ENCODE results near the gene FBXL16.
"Not testable (repeated sequence)": the region's sequence is repeated elsewhere in the genome, so short reads cannot be mapped to it uniquely, and the experiment has no call there.

Gene FBXL16

GRCh38 chr16:694187-694862 lies 11.3 kb downstream of the FBXL16 start:
- in situ Hi-C loops (cut with MboI; ENCODE audit: low sequenced_read_pairs) = no loop called here

- in situ Hi-C loops (cut with MboI; ENCODE audit: low sequenced_read_pairs) = no loop called here
Measured at GRCh38 chr16:693766-694165, 11.8 kb downstream of the FBXL16 start.

- in situ Hi-C loops (cut with MboI; ENCODE audit: low sequenced_read_pairs) = no loop called here
Measured at GRCh38 chr16:693364-693763, 12.2 kb downstream of the FBXL16 start.

- in situ Hi-C loops (cut with MboI; ENCODE audit: low sequenced_read_pairs) = no loop called here
Measured at GRCh38 chr16:692356-693108, 13.1 kb downstream of the FBXL16 start.

DNA sequence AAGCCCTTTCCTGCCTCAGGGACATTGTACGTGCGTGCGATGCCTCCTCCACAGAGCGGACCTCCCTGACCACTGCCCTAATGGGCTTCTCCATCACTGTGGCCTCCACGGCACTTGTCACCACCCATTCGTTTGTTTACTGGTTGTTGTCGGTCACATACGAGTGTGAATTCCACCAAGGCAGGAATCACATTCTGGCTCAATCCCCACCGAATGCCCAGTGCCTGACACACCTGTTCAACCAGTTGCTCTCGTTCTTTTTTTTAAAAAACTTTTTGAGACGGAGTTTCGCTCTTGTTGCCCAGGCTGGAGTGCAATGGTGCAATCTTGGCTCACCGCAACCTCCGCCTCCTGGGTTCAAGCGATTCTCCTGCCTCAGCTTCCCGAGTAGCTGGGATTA lies 14.4 kb downstream of the FBXL16 start:
- in situ Hi-C loops (cut with MboI; ENCODE audit: low sequenced_read_pairs) = not testable (repeated sequence)

GRCh38 chr16:689175-689897 lies 16.3 kb downstream of the FBXL16 start:
- in situ Hi-C loops (cut with MboI; ENCODE audit: low sequenced_read_pairs) = loop anchor here (10.0 kb wide), 1 partner anchor 95 kb away; the partner anchor contains the start of genes CHTF18 and RPUSD1

GRCh38 chr16:687499-687898 lies 18.1 kb downstream of the FBXL16 start:
- in situ Hi-C loops (cut with MboI; ENCODE audit: low sequenced_read_pairs) = loop anchor here (10.0 kb wide), 1 partner anchor 97 kb away; the partner anchor contains the start of genes CHTF18 and RPUSD1

DNA sequence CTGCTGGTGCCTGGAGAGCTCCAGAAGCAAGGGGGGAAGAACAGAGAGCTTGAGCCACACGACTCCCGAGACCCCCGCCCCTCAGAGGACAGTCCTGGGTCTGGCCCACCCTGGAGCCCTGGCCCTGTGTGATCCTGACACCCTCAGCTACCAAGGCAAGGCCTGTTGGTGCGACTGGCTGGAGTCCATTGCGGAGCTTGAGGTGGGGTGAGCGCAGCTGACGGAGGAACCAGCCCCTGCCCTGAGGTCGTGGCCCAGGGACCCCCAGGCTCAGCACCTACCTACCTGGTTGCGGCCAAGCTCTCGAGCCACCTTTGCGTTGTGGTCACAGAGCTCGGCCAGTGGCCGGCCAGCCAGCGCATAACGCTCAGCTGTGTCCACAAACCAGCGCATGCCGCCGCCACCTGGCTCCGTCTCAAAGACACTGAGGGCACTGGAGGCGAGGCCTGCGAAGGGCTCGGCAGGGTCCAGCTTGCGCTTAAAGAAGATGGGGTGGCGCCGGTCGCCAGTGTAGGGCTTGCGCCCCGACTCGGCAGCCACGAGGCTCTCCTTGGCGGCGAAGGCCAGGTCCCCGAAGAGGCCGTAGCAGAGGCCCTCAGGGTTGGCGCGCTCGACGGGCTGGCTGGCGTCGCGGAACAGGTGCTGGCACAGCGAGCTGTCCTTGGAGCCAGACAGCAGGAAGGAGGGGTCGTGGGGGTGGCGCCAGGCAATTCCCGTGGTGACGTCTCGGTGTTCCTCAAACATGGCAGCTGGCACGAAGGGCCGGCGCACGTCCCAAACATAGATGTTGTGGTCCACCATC lies 18.9 kb downstream of the FBXL16 start:
- in situ Hi-C loops (cut with MboI; ENCODE audit: low sequenced_read_pairs) = loop anchor here (10.0 kb wide), 1 partner anchor 98 kb away; the partner anchor contains the start of genes CHTF18 and RPUSD1

DNA sequence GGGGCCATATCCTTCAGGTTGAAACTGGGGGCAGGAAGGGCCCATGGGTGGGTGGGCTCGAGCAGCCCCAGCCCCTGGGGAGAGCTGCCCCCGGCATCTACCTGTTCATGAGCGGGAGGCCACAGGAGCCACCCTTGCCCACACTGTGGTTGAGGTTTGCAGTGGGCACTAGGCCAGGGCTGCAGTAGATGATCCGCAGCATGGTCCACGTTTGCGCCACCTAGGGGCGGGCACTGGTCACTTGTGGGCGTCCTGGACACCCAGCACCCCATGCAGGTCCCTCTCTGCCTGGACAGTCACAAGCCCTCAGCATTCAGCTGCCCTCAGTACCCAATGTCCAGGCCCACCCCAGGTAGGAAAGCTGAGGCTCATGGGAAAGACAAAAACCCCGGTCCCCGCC lies 19.6 kb downstream of the FBXL16 start:
- in situ Hi-C loops (cut with MboI; ENCODE audit: low sequenced_read_pairs) = loop anchor here (10.0 kb wide), 1 partner anchor 99 kb away; the partner anchor contains the start of genes CHTF18 and RPUSD1

DNA sequence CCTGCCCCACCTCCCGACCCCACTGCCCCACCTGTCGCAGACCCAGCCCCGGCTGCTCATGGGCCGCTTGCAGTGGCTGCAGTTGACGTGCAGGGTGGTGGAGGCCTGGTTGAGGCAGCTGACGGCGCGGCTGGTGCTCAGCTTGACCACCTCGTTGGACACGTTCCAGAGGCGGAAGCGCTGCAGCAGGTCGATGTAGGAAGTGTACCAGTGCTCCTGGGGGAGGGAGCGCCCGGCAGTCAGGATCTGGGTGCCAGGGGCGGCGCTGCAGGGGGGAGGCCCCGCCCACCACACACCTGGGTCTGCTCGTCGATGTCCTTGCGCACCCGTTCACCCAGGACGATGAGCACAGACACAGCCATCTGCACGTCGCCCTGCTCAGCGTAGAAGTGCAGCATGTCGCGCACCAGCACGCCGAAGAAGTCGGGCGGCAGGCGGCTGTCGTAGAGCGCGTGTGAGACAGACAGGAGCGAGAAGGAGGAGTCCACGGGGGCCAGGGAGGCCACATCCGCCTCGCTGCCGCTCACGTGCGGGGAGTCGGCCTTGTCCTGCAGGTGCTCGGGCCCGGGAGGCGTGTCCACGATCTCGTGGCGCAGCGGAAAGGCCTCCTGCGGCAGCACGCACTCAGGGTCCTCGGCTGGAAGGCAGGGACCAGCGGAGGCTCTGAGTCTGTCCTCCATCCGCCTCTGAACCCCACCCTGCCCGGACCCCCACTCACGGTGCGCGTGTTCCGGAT lies 20.5 kb downstream of the FBXL16 start:
- in situ Hi-C loops (cut with MboI; ENCODE audit: low sequenced_read_pairs) = loop anchor here (10.0 kb wide), 1 partner anchor 100 kb away; the partner anchor contains the start of genes CHTF18 and RPUSD1

DNA sequence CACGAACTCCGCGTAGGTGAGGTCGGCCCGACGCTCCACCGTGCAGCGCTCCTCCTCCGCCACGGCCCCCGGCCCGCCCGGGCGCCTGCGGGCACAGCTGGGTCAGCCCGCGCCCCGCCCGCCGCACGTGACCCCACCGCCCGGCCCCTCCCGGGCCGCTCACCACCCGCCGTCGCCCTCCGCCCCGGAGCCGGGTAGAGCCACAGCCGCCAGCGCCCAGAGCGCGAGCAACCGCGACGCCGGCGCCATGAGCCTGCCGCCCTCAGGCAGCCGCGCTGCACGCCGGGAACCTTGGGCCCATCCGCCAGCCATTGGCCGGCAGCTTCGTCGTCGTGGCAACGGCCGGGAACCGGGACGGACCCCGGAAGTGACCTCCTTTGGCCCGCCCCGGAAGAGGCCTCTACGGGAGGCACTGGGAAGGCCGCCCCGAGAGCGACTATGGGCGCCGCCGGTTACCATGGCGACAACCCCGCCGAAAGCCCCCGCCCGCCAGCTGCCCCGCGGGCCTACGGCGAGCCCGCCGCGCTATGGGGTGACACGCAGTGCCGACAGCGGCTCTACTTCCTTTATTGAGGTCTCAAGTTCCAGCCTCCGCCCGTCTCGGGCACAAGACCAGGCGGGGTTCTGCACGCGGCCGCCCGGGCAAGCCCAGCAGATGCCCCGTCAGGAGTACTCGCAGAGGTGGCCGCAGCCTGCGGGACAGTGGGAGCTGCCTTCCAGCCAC lies 21.4 kb downstream of the FBXL16 start, which contains the start of gene JMJD8:
JMJD8 (minus strand) TSS at position 264 of the 724 bp plus-strand sequence; CDS start at position 249, 15 bp downstream.
- in situ Hi-C loops (cut with MboI; ENCODE audit: low sequenced_read_pairs) = loop anchor here (10.0 kb wide), 1 partner anchor 101 kb away; the partner anchor contains the start of genes CHTF18 and RPUSD1

- in situ Hi-C loops (cut with MboI; ENCODE audit: low sequenced_read_pairs) = loop anchor here (10.0 kb wide), 1 partner anchor 101 kb away; the partner anchor contains the start of genes CHTF18 and RPUSD1
Measured at GRCh38 chr16:683396-684070, 22.1 kb downstream of the FBXL16 start.

GRCh38 chr16:682493-683395 lies 22.9 kb downstream of the FBXL16 start:
- in situ Hi-C loops (cut with MboI; ENCODE audit: low sequenced_read_pairs) = loop anchor here (10.0 kb wide), 1 partner anchor 102 kb away; the partner anchor contains the start of genes CHTF18 and RPUSD1

DNA sequence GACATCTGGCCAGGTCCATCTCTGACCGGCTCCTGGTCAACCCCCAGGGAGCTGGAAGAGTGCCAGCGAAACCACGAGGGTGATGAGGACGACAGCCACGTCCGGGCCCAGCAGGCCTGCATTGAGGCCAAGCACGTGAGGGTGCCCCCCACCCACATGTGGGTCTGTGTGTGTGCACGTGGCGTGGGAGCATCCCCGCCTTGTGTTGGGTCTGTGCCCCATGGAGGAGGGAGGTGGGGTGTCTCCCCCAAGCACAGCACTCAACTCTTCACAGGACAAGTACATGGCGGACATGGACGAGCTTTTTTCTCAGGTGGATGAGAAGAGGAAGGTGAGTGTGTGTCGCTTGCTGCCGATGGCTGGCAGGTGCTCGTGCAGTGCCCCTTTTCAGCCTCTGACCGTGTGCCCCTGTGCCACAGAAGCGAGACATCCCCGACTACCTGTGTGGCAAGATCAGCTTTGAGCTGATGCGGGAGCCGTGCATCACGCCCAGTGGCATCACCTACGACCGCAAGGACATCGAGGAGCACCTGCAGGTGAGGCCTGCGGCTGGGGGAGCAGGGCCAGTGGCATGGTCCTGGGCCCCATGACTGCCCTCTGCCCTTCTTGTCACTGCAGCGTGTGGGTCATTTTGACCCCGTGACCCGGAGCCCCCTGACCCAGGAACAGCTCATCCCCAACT lies 23.7 kb downstream of the FBXL16 start:
- in situ Hi-C loops (cut with MboI; ENCODE audit: low sequenced_read_pairs) = loop anchor here (10.0 kb wide), 1 partner anchor 103 kb away; the partner anchor contains the start of genes CHTF18 and RPUSD1

DNA sequence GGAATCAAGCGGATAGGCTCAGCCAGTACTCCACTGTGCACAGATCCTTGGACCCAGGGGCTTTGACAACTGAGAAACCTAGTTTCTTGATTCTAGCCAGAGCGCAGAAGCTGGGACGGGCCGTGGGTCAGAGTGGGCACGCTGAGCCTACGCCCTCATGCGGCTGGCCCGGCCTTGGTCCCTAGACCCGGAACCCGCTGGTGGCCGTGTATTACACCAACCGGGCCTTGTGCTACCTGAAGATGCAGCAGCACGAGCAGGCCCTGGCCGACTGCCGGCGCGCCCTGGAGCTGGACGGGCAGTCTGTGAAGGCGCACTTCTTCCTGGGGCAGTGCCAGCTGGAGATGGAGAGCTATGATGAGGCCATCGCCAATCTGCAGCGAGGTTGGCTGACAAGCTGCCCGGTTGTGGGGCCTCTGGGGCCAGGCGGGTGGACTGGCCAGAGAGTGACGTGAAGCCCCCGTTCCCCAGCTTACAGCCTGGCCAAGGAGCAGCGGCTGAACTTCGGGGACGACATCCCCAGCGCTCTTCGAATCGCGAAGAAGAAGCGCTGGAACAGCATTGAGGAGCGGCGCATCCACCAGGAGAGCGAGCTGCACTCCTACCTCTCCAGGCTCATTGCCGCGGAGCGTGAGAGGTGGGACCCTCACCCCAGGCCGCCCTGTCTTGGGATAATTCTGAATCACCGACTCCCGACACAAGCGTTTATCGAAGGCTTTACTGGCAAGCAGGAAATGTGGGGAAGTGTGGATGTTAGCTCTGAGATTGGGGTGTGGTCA lies 24.4 kb downstream of the FBXL16 start:
- in situ Hi-C loops (cut with MboI; ENCODE audit: low sequenced_read_pairs) = loop anchor here (10.0 kb wide), 1 partner anchor 104 kb away; the partner anchor contains the start of genes CHTF18 and RPUSD1

DNA sequence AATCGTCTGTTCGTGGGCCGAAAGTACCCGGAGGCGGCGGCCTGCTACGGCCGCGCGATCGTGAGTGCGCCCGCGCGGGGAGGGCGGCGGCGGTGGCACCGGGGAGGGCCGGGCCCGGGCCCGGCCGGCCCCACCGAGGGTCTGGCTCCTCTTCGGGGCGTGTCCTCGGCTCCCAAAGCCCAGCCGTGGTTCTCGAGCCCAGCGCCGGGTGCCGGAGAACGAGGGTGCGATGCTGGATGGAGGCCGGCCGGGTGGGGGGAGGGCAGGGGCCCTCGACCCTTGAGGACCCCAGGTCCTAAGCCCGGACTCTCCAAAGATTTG lies 25.0 kb downstream of the FBXL16 start:
- in situ Hi-C loops (cut with MboI; ENCODE audit: low sequenced_read_pairs) = loop anchor here (10.0 kb wide), 1 partner anchor 104 kb away; the partner anchor contains the start of genes CHTF18 and RPUSD1
